Loucy (cell line): ENCODE measurements around the gene ANTXR2.

ENCODE experiments used
- EZH2phosphoT487 ChIP-seq: fragments of 200-600 bp; IDR thresholded peaks from 2 replicates; pipeline ENCODE4 v1.6.1; 2018; ENCODE audit warnings: antibody characterized with exemption, mild to moderate bottlenecking, moderate library complexity, borderline replicate concordance
- TF ChIP-seq, protein P1 (sequence below): fragments of 200-600 bp; sonication (generic); conservative IDR thresholded peaks from 2 replicates; pipeline ENCODE4 v1.5.1; 2014; ENCODE audit warnings: mild to moderate bottlenecking, antibody characterized with exemption, low read length

DNA sequence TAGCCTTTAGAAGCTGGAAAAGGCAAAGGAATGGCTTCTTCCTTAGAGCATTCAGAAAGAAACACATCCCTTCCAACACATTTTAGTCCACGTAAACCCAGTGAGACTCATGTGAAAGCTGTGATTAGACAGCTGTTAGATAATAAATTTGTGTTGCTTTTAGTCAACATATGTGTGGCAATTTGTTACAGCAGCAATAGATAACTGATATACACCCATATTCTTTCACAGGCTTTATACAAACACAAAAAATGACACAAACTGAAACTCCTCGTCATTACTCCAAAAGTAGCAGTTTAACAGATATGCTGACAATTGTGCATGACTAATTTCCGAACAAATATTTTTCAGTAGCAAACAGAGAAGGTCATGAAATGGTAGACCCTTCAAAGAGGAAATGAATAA lies 65.3 kb downstream of the ANTXR2 start:
- no peak for TF ChIP-seq EZH2phosphoT487
- TF ChIP-seq, protein P1, sequence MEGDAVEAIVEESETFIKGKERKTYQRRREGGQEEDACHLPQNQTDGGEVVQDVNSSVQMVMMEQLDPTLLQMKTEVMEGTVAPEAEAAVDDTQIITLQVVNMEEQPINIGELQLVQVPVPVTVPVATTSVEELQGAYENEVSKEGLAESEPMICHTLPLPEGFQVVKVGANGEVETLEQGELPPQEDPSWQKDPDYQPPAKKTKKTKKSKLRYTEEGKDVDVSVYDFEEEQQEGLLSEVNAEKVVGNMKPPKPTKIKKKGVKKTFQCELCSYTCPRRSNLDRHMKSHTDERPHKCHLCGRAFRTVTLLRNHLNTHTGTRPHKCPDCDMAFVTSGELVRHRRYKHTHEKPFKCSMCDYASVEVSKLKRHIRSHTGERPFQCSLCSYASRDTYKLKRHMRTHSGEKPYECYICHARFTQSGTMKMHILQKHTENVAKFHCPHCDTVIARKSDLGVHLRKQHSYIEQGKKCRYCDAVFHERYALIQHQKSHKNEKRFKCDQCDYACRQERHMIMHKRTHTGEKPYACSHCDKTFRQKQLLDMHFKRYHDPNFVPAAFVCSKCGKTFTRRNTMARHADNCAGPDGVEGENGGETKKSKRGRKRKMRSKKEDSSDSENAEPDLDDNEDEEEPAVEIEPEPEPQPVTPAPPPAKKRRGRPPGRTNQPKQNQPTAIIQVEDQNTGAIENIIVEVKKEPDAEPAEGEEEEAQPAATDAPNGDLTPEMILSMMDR = no peak
